SK-MEL-5 (cell line): Measurements from ENCODE around the gene LTA4H. TPM values are rescaled to one million over a fixed set of nuclear protein-coding genes. Genes with fewer than 3 reads are reported as not detected.
A peak's percentile ranks its signal among the peaks of the same experiment; 100 is the strongest.
"Not testable (repeated sequence)": the region's sequence is repeated elsewhere in the genome, so short reads cannot be mapped to it uniquely, and the experiment has no call there.

Experiments
- DNase-seq: peaks from one replicate; pipeline ENCODE4 v3.0.0-alpha.2; 2016; ENCODE audit warnings: low read depth, low spot score
- in situ Hi-C: cut with HindIII; loops from 2 replicates; pipeline ENCODE4 v1.10.0; 2016; ENCODE audit warnings: low sequenced_read_pairs, high pct_unique_total_duplicates, low pct_unique_long_range_greater_than_20kb
- total RNA-seq: library from RNA; depleted of rRNA; stranded (reverse); fragments of >200 nt; shearing (Covaris generic); gene quantifications from 2 replicates; pipeline ENCODE4 v1.2.3, GENCODE V29; 2014

Gene LTA4H
- total RNA-seq, 1 experiment from 2014 or later = 88.4 TPM

- in situ Hi-C loops = no loop called here
Observed at GRCh38 chr12:95978774-95979173, 56.6 kb downstream of the LTA4H start.

GRCh38 chr12:95978351-95978750, 57.0 kb downstream of the LTA4H start:
- no peak for DNase-seq
- in situ Hi-C loops = no loop called here

More at GRCh38 chr12:95978774-95979173, 56.6 kb downstream of the LTA4H start:
- DNase-seq = no peak

- DNase-seq = no peak
- in situ Hi-C loops = no loop called here
Observed at GRCh38 chr12:95977764-95978305, 57.6 kb downstream of the LTA4H start.

DNA sequence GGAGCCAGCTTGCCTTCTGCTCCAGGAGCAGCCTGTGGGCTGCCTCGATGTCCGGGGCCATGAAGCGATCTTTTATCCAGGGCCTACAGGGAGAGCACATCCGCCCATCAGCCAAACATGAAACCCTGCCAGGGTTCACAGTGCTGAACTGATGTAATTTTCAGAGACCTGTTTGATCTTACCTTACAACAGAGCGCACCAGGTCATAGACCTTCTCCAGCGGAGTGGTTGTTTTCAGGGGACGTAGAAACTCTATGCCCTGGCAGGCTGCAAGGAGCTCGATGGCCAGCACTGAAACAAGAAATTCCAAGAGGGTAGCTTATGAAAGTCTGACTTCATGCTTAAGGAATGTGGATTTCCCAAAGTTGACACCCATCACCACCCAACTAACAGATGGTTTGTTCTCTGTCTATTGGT, 59.0 kb downstream of the LTA4H start:
- DNase-seq = no peak
- in situ Hi-C loops = no loop called here

DNA sequence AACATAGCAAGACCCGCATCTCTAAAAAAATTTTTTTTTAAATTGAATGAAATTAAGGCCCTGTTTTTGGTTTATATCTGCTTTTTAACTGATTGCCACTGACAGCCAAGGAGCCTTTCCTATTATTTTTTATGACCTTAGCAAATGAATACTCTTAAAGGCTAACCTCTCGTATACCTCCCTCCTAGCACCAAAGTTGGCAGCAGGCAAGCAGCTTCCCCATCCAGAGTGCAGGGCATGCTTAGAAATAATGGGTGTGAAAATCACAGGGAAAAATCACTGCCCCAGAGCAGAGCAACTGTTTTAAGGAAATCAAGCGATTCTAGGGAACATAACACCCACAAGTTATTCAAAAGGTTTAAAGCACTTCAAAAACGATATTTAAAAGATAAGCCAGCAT, 59.9 kb downstream of the LTA4H start:
- DNase-seq = no peak
- in situ Hi-C loops = no loop called here

- in situ Hi-C loops = no loop called here
- DNase-seq = no peak
Observed at GRCh38 chr12:95974358-95974757, 61.0 kb downstream of the LTA4H start.

DNA sequence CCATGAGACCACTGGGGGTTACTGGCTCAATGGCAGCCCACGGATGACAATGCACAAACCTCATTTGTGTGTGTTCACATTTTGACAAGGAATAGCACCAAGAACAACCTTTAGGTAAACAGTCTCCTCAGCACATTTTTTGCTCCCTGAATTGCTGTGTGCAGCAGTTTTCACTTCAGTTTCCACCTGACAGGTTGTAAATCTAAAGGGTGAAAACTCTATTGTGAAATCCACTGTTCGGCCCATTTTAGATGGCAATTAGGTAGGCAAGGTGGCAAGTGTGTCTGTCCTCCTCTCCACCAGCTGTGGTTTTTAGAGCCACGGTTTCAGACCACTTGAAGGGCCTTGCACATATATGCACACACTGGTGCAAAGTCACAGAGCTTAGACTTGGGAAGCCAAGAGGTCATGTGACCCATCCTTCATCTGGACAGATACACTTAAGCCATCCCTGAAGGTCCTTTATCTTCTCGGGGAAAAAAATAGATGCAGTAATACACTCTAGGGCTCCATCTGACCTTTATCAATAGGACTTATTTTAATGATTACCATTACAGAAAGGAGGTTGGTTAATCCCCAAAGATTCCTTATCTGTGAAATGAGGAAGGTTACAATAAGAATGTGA, 62.4 kb downstream of the LTA4H start:
- in situ Hi-C loops = no loop called here
- DNase-seq = no peak

DNA sequence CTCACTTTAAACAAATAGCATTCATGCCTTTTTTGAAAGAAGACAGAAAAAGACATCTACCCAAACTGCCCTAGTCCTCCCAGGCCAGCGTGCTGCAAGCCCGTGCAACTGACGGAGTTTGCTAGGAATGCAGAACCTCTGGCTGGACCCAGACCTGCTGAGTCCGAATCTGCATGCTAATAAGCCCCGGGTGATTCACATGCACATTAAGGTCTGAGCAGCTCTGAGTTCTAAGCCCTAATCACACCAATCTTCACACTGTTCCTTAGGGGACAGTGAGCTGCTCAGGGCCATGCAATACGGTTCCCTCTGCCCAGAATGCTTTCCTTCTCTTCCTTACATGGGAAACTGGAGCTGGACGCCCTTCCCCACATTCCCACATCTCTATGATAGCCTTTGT, 64.5 kb downstream of the LTA4H start:
- DNase-seq = no peak
- in situ Hi-C loops = no loop called here

DNA sequence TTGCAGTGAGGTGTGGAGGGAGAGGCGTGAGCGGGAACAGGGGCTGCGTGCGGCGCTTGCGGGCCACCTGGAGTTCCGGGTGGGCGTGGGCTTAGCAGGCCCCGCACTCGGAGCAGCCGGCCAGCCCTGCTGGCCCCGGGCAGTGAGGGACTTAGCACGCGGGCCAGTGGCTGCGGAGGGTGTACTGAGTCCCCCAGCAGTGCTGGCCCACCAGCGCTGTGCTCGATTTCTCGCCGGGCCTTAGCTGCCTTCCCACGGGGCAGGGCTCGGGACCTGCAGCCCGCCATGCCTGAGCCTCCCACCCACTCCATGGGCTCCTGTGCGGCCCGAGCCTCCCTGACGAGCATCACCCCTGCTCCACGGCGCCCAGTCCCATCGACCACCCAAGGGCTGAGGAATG, 66.3 kb downstream of the LTA4H start:
- DNase-seq, in situ Hi-C loops: not testable (repeated sequence)

DNA sequence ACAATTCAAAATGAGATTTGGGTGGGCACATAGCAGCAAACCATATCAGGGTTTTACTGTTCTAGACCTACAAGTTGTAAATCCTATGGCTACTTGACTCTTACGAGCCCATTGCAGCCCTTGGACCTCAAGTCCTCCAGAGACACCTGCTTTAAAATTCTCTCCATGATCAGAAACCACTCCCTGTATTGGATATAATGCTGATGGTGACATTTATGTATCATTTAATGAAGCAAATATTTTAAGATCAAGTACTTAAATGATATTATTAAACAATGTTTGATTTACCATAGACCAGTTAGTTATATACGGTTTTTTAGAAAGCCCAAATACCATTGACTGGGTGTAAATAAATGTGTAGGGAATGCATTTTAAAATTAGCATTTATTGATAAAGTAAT, 68.1 kb downstream of the LTA4H start:
- in situ Hi-C loops = no loop called here
- DNase-seq = no peak

GRCh38 chr12:95966287-95966870, 69.0 kb downstream of the LTA4H start:
- DNase-seq = no peak
- in situ Hi-C loops = no loop called here

- in situ Hi-C loops = no loop called here
- DNase-seq = peak; percentile 41
Observed at GRCh38 chr12:95963096-95963495, 72.3 kb downstream of the LTA4H start.

GRCh38 chr12:95962222-95962621, 73.2 kb downstream of the LTA4H start:
- in situ Hi-C loops = no loop called here
- no peak for DNase-seq

DNA sequence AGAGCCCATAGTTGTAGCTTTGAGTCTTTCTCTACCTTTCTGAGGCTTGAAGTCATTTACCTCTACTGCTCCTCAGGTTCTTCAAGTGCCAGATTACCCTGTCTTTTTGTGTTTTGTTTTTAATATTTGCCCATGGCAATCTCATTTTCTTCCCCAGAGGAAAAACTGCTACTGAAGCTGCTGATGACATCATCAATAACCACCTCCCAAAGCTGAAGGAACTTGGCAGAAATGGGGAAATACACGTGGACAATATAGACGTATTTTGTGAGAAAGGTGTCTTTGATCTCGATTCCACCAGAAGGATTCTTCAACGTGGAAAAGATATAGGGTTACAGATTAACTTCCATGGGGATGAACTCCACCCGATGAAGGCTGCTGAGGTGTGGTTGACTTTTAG, 75.1 kb downstream of the LTA4H start:
- DNase-seq = no peak
- in situ Hi-C loops = no loop called here

DNA sequence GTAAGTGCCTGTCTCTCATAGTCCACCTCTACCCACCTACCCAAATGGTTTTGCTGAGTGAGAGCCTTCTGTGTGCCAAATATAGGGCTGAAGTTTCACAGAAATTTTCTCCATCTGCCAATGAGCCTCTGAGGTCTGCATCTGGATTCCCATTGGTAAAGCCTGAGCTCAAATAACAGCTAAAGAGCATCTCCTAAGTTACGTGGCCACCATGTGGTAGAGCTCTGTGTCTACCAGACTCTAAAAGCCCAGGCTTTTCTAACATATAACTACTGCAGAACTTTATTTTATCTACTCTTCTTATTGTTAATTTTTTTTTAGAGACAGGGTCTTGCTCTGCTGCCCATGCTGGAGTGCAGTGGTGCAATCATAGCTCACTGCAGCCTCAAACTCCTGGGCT, 76.3 kb downstream of the LTA4H start:
- DNase-seq = peak; percentile 74

DNA sequence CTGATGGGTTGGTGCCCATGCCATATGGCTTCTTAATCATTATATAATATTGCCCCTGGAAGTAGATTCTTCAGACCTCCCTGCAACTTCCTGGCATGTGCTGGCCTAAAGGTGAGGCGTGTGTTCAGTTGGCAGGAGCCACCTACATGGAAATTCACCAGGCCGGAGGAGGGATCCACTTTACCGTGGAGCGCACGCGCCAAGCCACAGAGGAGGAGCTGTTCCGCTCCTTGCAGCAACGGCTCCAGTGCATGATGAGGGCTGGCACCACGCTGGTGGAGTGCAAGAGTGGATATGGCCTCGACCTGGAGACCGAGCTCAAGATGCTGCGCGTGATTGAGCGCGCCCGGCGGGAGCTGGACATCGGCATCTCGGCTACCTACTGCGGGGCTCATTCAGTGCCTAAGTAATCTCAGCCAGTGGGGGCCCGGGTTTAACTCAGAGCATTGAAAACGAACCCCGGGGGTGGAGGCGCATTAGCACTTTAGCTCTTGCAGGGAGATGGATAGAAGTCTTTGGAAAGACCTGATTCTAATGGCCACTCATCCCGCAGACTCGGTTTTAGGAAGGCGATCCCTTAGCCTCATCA, 78.7 kb downstream of the LTA4H start:
- in situ Hi-C loops = no loop called here
- no peak for DNase-seq

More for the DNA sequence above, 76.3 kb downstream of the LTA4H start:
- in situ Hi-C loops = no loop called here

- DNase-seq = no peak
- in situ Hi-C loops = no loop called here
Observed at GRCh38 chr12:95955549-95956159, 79.7 kb downstream of the LTA4H start.

GRCh38 chr12:95953000-95953399, 82.4 kb downstream of the LTA4H start:
- in situ Hi-C loops = no loop called here
- DNase-seq = no peak

DNA sequence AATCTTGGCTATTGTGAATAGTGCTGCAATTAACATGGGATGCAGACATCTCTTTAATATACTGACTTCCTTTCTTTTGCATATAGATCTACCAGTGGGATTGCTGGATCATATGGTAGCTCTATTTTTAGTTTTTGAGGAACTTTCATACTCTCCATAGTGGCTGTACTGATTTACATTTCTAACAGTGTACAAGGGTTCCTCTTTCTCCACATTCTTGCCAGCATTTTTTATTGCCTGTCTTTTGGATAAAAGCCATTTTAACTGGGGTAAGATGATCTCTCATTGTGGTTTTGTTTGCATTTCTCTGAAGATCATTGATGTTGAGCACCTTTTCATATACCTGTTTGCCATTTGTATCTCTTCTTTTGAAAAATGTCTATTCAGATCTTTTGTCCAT, 83.9 kb downstream of the LTA4H start:
- no peak for DNase-seq
- in situ Hi-C loops = no loop called here
